ENCODE results near the gene NOMO2.
A peak's percentile ranks its signal among the peaks of the same experiment; 100 is the strongest.
"Not testable (repeated sequence)": the region's sequence is repeated elsewhere in the genome, so short reads cannot be mapped to it uniquely, and the experiment has no call there.

Gene NOMO2, protein sequence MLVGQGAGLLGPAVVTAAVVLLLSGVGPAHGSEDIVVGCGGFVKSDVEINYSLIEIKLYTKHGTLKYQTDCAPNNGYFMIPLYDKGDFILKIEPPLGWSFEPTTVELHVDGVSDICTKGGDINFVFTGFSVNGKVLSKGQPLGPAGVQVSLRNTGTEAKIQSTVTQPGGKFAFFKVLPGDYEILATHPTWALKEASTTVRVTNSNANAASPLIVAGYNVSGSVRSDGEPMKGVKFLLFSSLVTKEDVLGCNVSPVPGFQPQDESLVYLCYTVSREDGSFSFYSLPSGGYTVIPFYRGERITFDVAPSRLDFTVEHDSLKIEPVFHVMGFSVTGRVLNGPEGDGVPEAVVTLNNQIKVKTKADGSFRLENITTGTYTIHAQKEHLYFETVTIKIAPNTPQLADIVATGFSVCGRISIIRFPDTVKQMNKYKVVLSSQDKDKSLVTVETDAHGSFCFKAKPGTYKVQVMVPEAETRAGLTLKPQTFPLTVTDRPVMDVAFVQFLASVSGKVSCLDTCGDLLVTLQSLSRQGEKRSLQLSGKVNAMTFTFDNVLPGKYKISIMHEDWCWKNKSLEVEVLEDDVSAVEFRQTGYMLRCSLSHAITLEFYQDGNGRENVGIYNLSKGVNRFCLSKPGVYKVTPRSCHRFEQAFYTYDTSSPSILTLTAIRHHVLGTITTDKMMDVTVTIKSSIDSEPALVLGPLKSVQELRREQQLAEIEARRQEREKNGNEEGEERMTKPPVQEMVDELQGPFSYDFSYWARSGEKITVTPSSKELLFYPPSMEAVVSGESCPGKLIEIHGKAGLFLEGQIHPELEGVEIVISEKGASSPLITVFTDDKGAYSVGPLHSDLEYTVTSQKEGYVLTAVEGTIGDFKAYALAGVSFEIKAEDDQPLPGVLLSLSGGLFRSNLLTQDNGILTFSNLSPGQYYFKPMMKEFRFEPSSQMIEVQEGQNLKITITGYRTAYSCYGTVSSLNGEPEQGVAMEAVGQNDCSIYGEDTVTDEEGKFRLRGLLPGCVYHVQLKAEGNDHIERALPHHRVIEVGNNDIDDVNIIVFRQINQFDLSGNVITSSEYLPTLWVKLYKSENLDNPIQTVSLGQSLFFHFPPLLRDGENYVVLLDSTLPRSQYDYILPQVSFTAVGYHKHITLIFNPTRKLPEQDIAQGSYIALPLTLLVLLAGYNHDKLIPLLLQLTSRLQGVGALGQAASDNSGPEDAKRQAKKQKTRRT

DNA sequence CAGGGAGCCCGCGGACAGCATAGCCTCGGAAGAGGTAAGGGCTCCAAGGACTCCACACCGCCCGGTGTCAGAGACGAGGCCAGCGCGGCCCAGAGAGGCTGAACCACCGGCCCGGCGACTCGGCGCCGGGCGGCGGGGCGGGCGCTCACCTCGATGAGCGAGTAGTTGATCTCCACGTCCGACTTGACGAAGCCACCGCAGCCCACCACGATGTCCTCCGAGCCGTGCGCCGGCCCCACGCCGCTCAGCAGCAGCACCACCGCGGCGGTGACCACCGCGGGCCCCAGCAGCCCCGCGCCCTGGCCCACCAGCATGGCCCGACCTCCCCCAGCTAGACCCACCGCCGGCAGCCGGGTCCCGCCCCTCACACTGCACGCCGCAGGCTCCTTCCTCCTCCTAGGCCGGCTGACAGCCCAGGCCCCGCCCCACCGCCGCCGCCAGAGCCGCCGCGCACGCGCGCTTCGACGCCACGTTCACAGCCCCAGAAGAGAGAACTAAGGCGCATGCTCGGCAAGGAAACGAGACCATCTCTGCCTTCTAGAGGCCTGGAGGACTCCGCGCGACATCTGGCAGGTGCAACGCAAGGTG lies at the start of gene NOMO2:
TSS of gene NOMO2 (minus strand) at position 371 of the 588 bp plus-strand sequence. CDS start at position 314, 57 bp downstream.
- H3K9me3 Mint-ChIP-seq, H3K36me3 Mint-ChIP-seq, H3K27ac Mint-ChIP-seq, H3K27me3 Mint-ChIP-seq: not testable (repeated sequence)
- Mint-ChIP-seq H3K4me3 (peak within 1 kb of the TSS; percentile 68), H3K4me1 (peaks cover 16% of the 10 kb centered on the region)

DNA sequence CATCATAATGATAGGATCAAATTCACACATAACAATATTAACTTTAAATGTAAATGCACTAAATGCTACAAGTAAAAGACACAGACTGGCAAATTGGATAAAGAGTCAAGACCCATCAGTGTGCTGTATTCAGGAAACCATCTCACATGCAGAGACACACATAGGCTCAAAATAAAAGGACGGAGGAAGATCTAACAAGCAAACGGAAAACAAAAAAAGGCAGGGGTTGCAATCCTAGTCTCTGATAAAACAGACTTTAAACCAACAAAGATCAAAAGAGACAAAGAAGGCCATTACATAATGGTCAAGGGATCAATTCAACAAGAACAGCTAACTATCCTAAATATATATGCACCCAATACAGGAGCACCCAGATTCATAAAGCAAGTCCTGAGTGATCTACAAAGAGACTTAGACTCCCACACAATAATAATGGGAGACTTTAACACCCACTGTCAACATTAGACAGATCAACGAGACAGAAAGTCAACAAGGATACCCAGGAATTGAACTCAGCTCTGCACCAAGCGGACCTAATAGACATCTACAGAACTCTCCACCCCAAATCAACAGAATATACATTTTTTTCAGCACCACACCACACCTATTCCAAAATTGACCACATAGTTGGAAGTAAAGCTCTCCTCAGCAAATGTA lies 48.4 kb upstream of the NOMO2 start:
- not testable (repeated sequence) for H3K4me1 Mint-ChIP-seq, H3K9me3 Mint-ChIP-seq, H3K36me3 Mint-ChIP-seq, H3K27ac Mint-ChIP-seq, H3K4me3 Mint-ChIP-seq, H3K27me3 Mint-ChIP-seq

DNA sequence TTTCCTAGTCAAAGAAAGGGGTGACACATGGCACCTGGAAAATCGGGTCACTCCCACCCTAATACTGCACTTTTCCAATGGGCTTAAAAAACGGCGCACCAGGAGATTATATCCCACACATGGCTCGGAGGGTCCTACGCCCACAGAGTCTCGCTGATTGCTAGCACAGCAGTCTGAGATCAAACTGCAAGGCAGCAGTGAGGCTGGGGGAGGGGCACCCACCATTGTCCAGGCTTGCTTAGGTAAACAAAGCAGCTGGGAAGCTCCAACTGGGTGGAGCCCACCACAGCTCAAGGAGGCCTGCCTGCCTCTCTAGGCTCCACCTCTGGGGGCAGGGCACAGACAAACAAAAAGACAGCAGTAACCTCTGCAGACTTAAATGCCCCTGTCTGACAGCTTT lies 46.4 kb upstream of the NOMO2 start:
- not testable (repeated sequence) for H3K9me3 Mint-ChIP-seq, H3K4me1 Mint-ChIP-seq, H3K4me3 Mint-ChIP-seq, H3K27ac Mint-ChIP-seq, H3K36me3 Mint-ChIP-seq, H3K27me3 Mint-ChIP-seq

DNA sequence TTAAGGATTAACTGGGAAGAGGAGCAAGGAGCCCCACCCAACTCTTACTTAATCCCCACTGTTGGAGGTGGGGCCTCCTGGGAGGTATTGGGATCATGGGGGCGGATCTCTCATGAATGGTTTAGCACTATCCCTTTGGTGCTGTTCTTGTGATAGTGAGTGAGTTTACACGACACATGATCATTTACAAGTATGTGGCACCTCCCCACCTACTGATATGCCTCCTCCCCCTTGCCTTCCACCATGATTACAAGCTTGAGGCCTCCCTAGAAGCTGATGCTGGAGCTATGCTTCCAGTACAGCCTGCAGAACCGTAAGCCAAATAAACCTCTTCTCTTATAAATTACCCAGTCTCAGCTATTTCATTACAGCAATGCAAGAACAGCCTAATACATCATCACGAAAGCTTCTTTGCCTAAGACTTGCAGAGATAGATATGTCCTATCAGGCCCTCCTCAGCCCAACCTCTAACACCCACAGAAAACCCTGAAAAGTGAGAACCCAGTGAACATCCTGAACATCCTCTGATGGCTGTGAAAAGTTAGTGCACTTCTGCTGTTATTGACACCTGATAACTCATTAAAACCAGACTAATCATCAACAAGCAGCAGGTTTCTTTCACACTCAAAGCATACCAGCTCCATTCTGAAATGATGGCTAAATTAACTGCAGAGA lies 41.8 kb upstream of the NOMO2 start:
- H3K4me1 Mint-ChIP-seq, H3K27ac Mint-ChIP-seq, H3K27me3 Mint-ChIP-seq, H3K4me3 Mint-ChIP-seq, H3K9me3 Mint-ChIP-seq, H3K36me3 Mint-ChIP-seq: not testable (repeated sequence)

DNA sequence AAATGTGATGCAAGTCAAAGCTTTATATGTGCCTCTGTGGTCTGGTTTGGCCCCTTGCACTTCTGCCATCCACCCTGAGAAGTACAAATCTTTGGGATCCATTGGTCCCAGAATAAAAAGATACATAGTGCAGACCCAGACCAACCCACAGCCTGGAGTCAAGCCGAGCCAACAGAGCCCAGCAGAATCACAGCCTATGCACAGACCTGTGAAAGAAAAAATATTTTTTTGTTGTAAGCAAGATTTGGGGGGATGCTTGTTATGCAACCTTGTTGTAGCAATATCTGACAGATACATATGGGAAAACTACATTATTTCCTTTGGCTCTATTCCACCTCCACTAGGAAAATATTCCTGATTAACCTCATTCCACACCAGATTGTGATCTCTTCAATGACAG lies 36.7 kb upstream of the NOMO2 start:
- H3K9me3 Mint-ChIP-seq, H3K36me3 Mint-ChIP-seq, H3K27me3 Mint-ChIP-seq, H3K4me1 Mint-ChIP-seq, H3K4me3 Mint-ChIP-seq, H3K27ac Mint-ChIP-seq: not testable (repeated sequence)

DNA sequence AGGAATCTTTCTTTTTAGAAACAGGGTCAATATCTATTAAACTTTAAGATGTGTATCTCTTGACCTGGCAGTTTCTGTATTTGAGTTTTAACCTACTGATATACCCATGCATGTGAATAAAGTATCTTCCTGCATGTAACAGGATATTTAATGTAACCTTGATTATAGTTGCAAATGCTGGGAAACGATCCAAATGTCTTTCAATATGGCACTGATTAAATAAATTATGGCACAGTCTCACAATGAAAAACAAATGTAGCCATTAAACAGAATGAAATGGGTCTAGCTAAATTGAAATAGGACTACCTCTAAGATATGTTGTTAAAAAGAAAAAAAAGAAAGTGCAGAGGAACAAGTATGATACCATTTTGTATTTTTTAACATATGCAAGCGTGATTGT lies 35.8 kb upstream of the NOMO2 start:
- not testable (repeated sequence) for H3K9me3 Mint-ChIP-seq, H3K4me3 Mint-ChIP-seq, H3K36me3 Mint-ChIP-seq, H3K4me1 Mint-ChIP-seq, H3K27me3 Mint-ChIP-seq, H3K27ac Mint-ChIP-seq

DNA sequence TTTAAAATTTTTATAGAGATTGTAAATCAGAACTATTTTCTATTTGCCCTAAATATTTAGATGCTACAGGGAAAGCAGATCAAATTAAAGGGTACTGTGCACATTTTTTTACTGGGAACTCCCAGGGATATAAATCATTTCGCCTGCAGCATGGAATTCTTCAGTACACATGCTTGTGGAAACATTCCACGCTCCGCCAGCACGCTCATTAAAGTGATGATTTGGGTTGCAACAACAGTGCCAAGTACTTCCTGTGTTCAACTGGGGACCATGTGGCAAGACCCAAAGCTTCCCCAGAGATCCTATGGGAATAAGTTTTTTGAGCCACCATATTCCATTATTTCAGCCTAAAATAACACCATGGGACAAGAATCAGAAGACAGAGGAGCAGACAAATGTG lies 35.4 kb upstream of the NOMO2 start:
- H3K27ac Mint-ChIP-seq, H3K9me3 Mint-ChIP-seq, H3K4me3 Mint-ChIP-seq, H3K36me3 Mint-ChIP-seq, H3K4me1 Mint-ChIP-seq, H3K27me3 Mint-ChIP-seq: not testable (repeated sequence)

DNA sequence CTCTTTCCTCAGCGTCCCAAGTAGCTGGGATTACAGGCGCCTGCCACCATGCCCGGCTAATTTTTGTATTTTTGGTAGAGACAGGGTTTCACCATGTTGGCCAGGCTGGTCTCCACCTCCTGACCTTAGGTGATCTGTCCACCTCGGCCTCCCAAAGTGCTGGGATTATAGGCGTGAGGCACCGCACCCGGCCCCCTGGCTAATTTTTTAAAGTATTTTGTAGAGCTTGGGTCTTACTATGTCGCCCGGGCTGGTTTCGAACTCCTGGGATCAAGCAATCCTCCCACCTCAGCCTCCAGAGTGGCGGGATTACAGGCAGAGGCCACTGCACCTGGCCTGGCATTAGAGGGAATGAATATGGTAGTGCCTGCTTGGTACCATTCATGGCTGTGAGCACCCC lies 33.9 kb upstream of the NOMO2 start:
- H3K4me3 Mint-ChIP-seq, H3K36me3 Mint-ChIP-seq, H3K4me1 Mint-ChIP-seq, H3K27me3 Mint-ChIP-seq, H3K9me3 Mint-ChIP-seq, H3K27ac Mint-ChIP-seq: not testable (repeated sequence)

DNA sequence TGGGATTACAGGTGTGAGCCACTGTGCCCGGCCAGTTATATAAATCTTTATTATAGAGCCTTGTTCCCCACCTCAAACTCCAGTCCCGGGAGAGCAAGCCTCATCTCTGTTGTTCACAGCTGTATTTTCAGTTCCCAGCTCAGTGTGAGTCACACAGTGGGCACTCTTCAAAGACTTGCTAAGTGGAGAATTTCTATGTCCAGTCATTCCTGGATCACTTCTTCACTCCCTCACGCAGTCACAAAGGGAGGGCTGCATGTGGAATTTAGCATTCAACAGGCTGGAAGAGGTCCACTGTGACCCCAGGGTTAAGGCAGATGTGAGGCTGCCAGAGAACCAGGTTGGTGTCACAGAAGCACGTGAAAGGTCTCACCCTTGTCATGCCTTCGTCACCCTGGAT lies 33.0 kb upstream of the NOMO2 start:
- not testable (repeated sequence) for H3K27me3 Mint-ChIP-seq, H3K4me3 Mint-ChIP-seq, H3K9me3 Mint-ChIP-seq, H3K4me1 Mint-ChIP-seq, H3K36me3 Mint-ChIP-seq, H3K27ac Mint-ChIP-seq

DNA sequence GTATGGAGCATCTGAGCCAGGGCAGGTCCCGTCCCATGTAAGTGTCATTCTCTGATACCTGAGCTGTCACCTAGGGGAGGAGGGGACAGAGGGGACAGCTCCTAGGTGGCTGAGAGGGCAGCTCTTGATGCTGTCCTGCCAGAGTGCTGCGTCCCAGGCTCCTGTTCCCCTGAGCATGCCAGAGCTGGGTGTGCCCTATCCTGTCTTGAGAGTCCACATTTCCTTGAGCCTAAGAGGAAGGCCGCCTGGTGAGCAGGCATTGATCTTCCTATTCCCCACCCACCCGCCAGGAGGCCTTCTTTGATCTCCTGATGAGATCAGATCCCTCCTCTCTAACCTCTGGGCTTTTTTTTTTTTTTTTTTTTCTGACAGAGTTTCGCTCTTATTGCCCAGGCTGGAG lies 32.0 kb upstream of the NOMO2 start:
- H3K27me3 Mint-ChIP-seq, H3K27ac Mint-ChIP-seq, H3K4me1 Mint-ChIP-seq, H3K4me3 Mint-ChIP-seq, H3K9me3 Mint-ChIP-seq, H3K36me3 Mint-ChIP-seq: not testable (repeated sequence)

DNA sequence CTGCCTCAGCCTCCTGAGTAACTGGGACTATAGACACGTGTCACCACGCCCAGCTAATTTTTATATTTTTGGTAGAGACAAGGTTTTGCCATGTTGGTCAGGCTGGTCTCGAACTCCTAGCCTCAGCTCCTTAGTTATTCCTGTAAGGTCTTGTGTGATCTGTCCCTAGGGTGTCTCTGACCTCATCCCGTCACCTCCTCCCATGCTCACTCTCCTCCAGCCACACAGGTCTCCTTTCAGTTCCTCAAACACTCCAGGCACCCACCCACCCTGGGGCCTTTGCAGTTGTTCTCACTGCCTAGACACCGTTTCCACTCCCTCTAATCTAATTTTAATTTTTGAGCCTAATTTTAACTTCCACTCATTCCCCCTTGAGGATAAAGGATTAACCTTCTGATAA lies 31.1 kb upstream of the NOMO2 start:
- H3K4me1 Mint-ChIP-seq, H3K9me3 Mint-ChIP-seq, H3K27me3 Mint-ChIP-seq, H3K4me3 Mint-ChIP-seq, H3K27ac Mint-ChIP-seq, H3K36me3 Mint-ChIP-seq: not testable (repeated sequence)

DNA sequence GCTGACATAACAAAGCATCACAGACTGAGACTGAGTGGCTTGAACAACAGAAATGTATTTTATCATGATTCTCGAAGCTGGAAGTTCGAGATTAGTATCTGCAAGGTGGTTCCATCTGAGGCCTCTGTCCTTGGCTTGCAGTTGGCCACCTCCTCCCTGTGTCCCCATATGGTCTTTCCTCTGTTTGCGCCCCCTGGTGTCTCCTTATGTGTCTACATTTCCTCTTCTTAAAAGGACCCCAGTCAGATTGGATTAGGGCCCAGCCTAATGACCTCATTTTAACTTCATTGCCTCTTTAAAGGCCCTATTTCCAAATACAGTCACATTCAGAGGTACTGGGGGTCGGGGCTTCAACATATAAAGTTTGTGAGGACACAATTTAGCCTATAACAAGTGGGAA lies 30.0 kb upstream of the NOMO2 start:
- H3K4me1 Mint-ChIP-seq, H3K36me3 Mint-ChIP-seq, H3K9me3 Mint-ChIP-seq, H3K4me3 Mint-ChIP-seq, H3K27me3 Mint-ChIP-seq, H3K27ac Mint-ChIP-seq: not testable (repeated sequence)

DNA sequence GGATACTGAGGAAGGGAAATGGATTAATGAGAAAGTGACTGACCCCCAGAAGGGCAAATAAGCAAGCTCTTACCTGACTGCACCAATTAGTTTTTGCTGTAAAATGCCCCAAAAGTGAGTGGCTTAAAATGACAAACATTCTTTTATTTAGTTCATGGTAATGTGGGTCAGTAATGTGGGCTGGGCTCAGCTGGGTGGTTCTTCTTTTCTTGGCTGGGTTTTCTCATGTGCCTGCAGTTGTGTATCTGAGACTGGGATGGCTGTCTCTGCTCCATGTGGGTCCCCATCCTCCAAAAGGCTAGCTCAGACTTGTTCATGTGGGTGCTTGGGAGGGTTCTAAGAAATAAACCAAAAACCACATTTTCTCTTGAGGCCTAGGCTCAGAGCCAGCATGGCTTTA lies 29.5 kb upstream of the NOMO2 start:
- not testable (repeated sequence) for H3K4me1 Mint-ChIP-seq, H3K9me3 Mint-ChIP-seq, H3K27ac Mint-ChIP-seq, H3K27me3 Mint-ChIP-seq, H3K36me3 Mint-ChIP-seq, H3K4me3 Mint-ChIP-seq

DNA sequence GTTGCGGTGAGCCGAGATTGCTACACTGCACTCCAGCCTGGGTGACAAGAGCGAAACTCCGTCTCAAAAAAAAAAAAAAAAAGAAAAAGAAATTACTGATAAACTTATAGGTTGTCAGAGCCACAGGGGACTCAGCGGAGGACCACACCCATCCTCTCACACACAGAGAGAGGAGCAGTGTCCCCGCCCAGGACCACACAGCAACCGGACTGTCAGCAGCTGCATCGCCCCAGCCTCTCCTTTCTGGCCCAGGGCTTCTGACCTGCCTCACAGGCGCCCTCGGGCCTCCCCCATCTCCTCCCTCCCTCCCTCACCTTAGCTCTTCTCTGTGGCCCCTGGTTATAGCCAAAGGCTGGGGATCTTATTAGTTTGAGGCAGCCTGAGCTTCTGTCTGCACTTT lies 27.9 kb upstream of the NOMO2 start:
- not testable (repeated sequence) for H3K27me3 Mint-ChIP-seq, H3K4me1 Mint-ChIP-seq, H3K27ac Mint-ChIP-seq, H3K36me3 Mint-ChIP-seq, H3K4me3 Mint-ChIP-seq, H3K9me3 Mint-ChIP-seq
